SJSA1 (cell line): ENCODE measurements around the gene PPP1R36. TPM values are rescaled to one million over a fixed set of nuclear protein-coding genes. Genes with fewer than 3 reads are reported as not detected.
"Not testable (repeated sequence)": the region's sequence is repeated elsewhere in the genome, so short reads cannot be mapped to it uniquely, and the experiment has no call there.

Source experiments
- DNase-seq, 2 experiments: peaks; one replicate each; pipeline ENCODE4 v3.0.0-alpha.2; 2015 to 2020; ENCODE audit warnings: low spot score in 2 of 2, low read depth in 1 of 2
- H3K27ac ChIP-seq: fragments of 250-450 bp; sonication (Bioruptor Pico); 2 replicates; pipeline ENCODE4 v1.5.1; 2020; ENCODE audit warnings: mild to moderate bottlenecking, moderate library complexity
- H3K27me3 ChIP-seq: fragments of 250-450 bp; sonication (Bioruptor Pico); replicated peaks from 2 replicates; pipeline ENCODE4 v1.5.1; 2020; ENCODE audit warnings: mild to moderate bottlenecking, moderate library complexity
- H3K36me3 ChIP-seq: fragments of 250-450 bp; sonication (Bioruptor Pico); 2 replicates; pipeline ENCODE4 v1.5.1; 2020; ENCODE audit warnings: mild to moderate bottlenecking
- H3K4me1 ChIP-seq: fragments of 250-450 bp; sonication (Bioruptor Pico); replicated peaks from 2 replicates; pipeline ENCODE4 v1.6.1; 2021; ENCODE audit warnings: mild to moderate bottlenecking
- H3K4me3 ChIP-seq: fragments of 250-450 bp; sonication (Bioruptor Pico); 2 replicates; pipeline ENCODE4 v1.5.1; 2020; ENCODE audit warnings: mild to moderate bottlenecking
- H3K9me3 ChIP-seq: fragments of 250-450 bp; sonication (Bioruptor Pico); replicated peaks from 2 replicates; pipeline ENCODE4 v1.5.1; 2020; ENCODE audit warnings: mild to moderate bottlenecking
- total RNA-seq: library from RNA; depleted of rRNA; stranded (reverse); fragments of >200 nt; shearing (Covaris generic); gene quantifications from 2 replicates; pipeline ENCODE4 v1.2.3, GENCODE V29; 2014

The PPP1R36 gene
- total RNA-seq, 1 experiment from 2014 or later = 0.29 TPM

- H3K36me3 ChIP-seq = peaks cover 42% of the 10 kb centered on the region
- no peak overlapping the region for H3K4me3 ChIP-seq
- no peak for DNase-seq
- H3K4me1 ChIP-seq = peaks cover 38% of the 10 kb centered on the region
- no peak overlapping the region for H3K27ac ChIP-seq
- H3K9me3 ChIP-seq = no peaks in the 10 kb centered on the region
- H3K27me3 ChIP-seq = no peaks in the 10 kb centered on the region
Measured at GRCh38 chr14:64508215-64508776, 41.5 kb upstream of the PPP1R36 start.

- no peak overlapping the region for H3K4me3 ChIP-seq
- H3K9me3 ChIP-seq = no peaks in the 10 kb centered on the region
- H3K27me3 ChIP-seq = no peaks in the 10 kb centered on the region
- peaks cover 43% of the 10 kb centered on the region for H3K36me3 ChIP-seq
- H3K27ac ChIP-seq = no peak overlapping the region
- peaks cover 38% of the 10 kb centered on the region for H3K4me1 ChIP-seq
- no peak for DNase-seq
Measured at GRCh38 chr14:64509036-64509435, 40.7 kb upstream of the PPP1R36 start.

GRCh38 chr14:64510825-64511671 lies 38.7 kb upstream of the PPP1R36 start:
- H3K4me1 ChIP-seq = peaks cover 38% of the 10 kb centered on the region
- no peaks in the 10 kb centered on the region for H3K9me3 ChIP-seq
- H3K27ac ChIP-seq = no peak overlapping the region
- H3K4me3 ChIP-seq = no peak overlapping the region
- peaks cover 32% of the 10 kb centered on the region for H3K36me3 ChIP-seq
- no peaks in the 10 kb centered on the region for H3K27me3 ChIP-seq
- peak; percentile 52 to 55 for DNase-seq

GRCh38 chr14:64513271-64513670 lies 36.5 kb upstream of the PPP1R36 start:
- Histone ChIP-seq H3K4me1 (peaks cover 21% of the 10 kb centered on the region), H3K27ac (no peak overlapping the region), H3K36me3 (peaks cover 22% of the 10 kb centered on the region), H3K4me3 (no peak overlapping the region), H3K9me3 (no peaks in the 10 kb centered on the region), H3K27me3 (no peaks in the 10 kb centered on the region)
- no peak for DNase-seq

- no peak for DNase-seq
- Histone ChIP-seq H3K4me1 (peaks cover 15% of the 10 kb centered on the region), H3K27me3 (no peaks in the 10 kb centered on the region), H3K9me3 (no peaks in the 10 kb centered on the region), H3K27ac (no peak overlapping the region), H3K36me3 (peaks cover 22% of the 10 kb centered on the region), H3K4me3 (no peak overlapping the region)
Measured at GRCh38 chr14:64515053-64515452, 34.7 kb upstream of the PPP1R36 start.

- Histone ChIP-seq H3K36me3 (peaks cover 23% of the 10 kb centered on the region), H3K4me1 (no peaks in the 10 kb centered on the region), H3K4me3 (no peak overlapping the region)
Measured at GRCh38 chr14:64516969-64517368, 32.8 kb upstream of the PPP1R36 start.

GRCh38 chr14:64517667-64518066 lies 32.1 kb upstream of the PPP1R36 start:
- not testable (repeated sequence) for H3K4me3 ChIP-seq, DNase-seq

More at GRCh38 chr14:64516969-64517368, 32.8 kb upstream of the PPP1R36 start:
- DNase-seq = no peak
- Histone ChIP-seq H3K27ac (no peak overlapping the region), H3K27me3 (no peaks in the 10 kb centered on the region), H3K9me3 (no peaks in the 10 kb centered on the region)

GRCh38 chr14:64518229-64518628 lies 31.5 kb upstream of the PPP1R36 start:
- Histone ChIP-seq H3K4me1 (no peaks in the 10 kb centered on the region), H3K27me3 (no peaks in the 10 kb centered on the region)

More at GRCh38 chr14:64517667-64518066, 32.1 kb upstream of the PPP1R36 start:
- H3K9me3 ChIP-seq, H3K27me3 ChIP-seq, H3K27ac ChIP-seq, H3K4me1 ChIP-seq: not testable (repeated sequence)
- H3K36me3 ChIP-seq = peaks cover 29% of the 10 kb centered on the region

GRCh38 chr14:64520699-64521098 lies 29.1 kb upstream of the PPP1R36 start:
- no peaks in the 10 kb centered on the region for H3K4me1 ChIP-seq
- no peaks in the 10 kb centered on the region for H3K9me3 ChIP-seq
- H3K36me3 ChIP-seq = peaks cover 41% of the 10 kb centered on the region
- no peak overlapping the region for H3K4me3 ChIP-seq
- H3K27me3 ChIP-seq = no peaks in the 10 kb centered on the region
- H3K27ac ChIP-seq = no peak overlapping the region
- no peak for DNase-seq

More at GRCh38 chr14:64518229-64518628, 31.5 kb upstream of the PPP1R36 start:
- H3K36me3 ChIP-seq = peaks cover 29% of the 10 kb centered on the region
- H3K27ac ChIP-seq = no peak overlapping the region
- no peak overlapping the region for H3K4me3 ChIP-seq
- DNase-seq = no peak
- H3K9me3 ChIP-seq = no peaks in the 10 kb centered on the region

GRCh38 chr14:64522591-64523355 lies 27.0 kb upstream of the PPP1R36 start:
- DNase-seq = no peak
- Histone ChIP-seq H3K27me3 (no peaks in the 10 kb centered on the region), H3K4me3 (no peak overlapping the region), H3K27ac (no peak overlapping the region), H3K36me3 (peaks cover 54% of the 10 kb centered on the region), H3K9me3 (no peaks in the 10 kb centered on the region), H3K4me1 (no peaks in the 10 kb centered on the region)

- Histone ChIP-seq H3K4me3 (no peak overlapping the region), H3K36me3 (peaks cover 63% of the 10 kb centered on the region), H3K27ac (no peak overlapping the region), H3K9me3 (no peaks in the 10 kb centered on the region), H3K4me1 (no peaks in the 10 kb centered on the region), H3K27me3 (no peaks in the 10 kb centered on the region)
- DNase-seq = no peak
Measured at GRCh38 chr14:64525354-64525753, 24.4 kb upstream of the PPP1R36 start.

- no peak for DNase-seq
- H3K27ac ChIP-seq = no peak overlapping the region
- H3K4me3 ChIP-seq = no peak overlapping the region
- H3K9me3 ChIP-seq = no peaks in the 10 kb centered on the region
- no peaks in the 10 kb centered on the region for H3K27me3 ChIP-seq
- H3K36me3 ChIP-seq = peaks cover 15% of the 10 kb centered on the region; the same call in 1 of the 2 replicates
- H3K4me1 ChIP-seq = peaks cover 4% of the 10 kb centered on the region
Measured at GRCh38 chr14:64531567-64531966, 18.2 kb upstream of the PPP1R36 start.

- Histone ChIP-seq H3K27ac (peak overlapping the region; percentile 12), H3K4me3 (no peak overlapping the region)
- peak; percentile 63 to 69 for DNase-seq
Measured at GRCh38 chr14:64536488-64537245, 13.1 kb upstream of the PPP1R36 start.

More at GRCh38 chr14:64536488-64537245, 13.1 kb upstream of the PPP1R36 start:
- peaks cover 10% of the 10 kb centered on the region for H3K9me3 ChIP-seq
- H3K27me3 ChIP-seq = no peaks in the 10 kb centered on the region
- H3K36me3 ChIP-seq = no peaks in the 10 kb centered on the region
- peaks cover 30% of the 10 kb centered on the region for H3K4me1 ChIP-seq
